Gastrocnemius medialis (tissue), 4 donors: Measurements from ENCODE around the gene CORO6. TPM values are rescaled to one million over a fixed set of nuclear protein-coding genes. Genes with fewer than 3 reads are reported as not detected.
A peak's percentile ranks its signal among the peaks of the same experiment; 100 is the strongest.

ENCODE experiments used
- ATAC-seq, 2 donors: fragments of 150-250 bp; one replicate each; pipeline ENCODE4 v1.9.1; 2016
- DNase-seq, 2 donors: peaks; one replicate each; pipeline ENCODE4 v3.0.0-alpha.2; 2019
- H3K27ac ChIP-seq, 4 donors: fragments of 200-600 bp; sonication (generic); 1 replicate in 1 of 4; 2 replicates in 3 of 4; pipeline ENCODE4 v1.5.1; 2016 to 2018; ENCODE audit warnings: mild to moderate bottlenecking in 2 of 4, moderate library complexity in 1 of 4
- H3K27me3 ChIP-seq, 3 donors: fragments of 200-600 bp; sonication (generic) in 2 of 3; 1 replicate in 1 of 3; 2 replicates in 2 of 3; pipeline versions ENCODE4 v1.5.1 to v1.6.0; 2016 to 2019; ENCODE audit warnings: mild to moderate bottlenecking in 1 of 3, moderate library complexity in 1 of 3
- H3K36me3 ChIP-seq, 2 donors: fragments of 200-600 bp; sonication (generic) in 1 of 2; one replicate each; pipeline ENCODE4 v1.5.1; 2017 to 2018
- H3K4me1 ChIP-seq, 2 donors: fragments of 200-600 bp; sonication (generic) in 1 of 2; one replicate each; pipeline ENCODE4 v1.5.1; 2016 to 2017; ENCODE audit warnings: mild to moderate bottlenecking in 2 of 2
- H3K4me3 ChIP-seq, 4 donors: fragments of 200-600 bp; sonication (generic) in 3 of 4; 1 replicate in 1 of 4; 2 replicates in 3 of 4; pipeline ENCODE4 v1.5.1; 2016 to 2019; ENCODE audit warnings: mild to moderate bottlenecking in 2 of 4
- H3K9me3 ChIP-seq, 3 donors: fragments of 200-600 bp; sonication (generic) in 2 of 3; 1 replicate in 1 of 3; 2 replicates in 2 of 3; pipeline ENCODE4 v1.5.1; 2016 to 2019
- CTCF ChIP-seq, 5 experiments: fragments of 450-650 bp in 3 of 5; fragments of 200-600 bp in 2 of 5; sonication (generic) in 2 of 5; IDR thresholded peaks in 4 of 5; conservative IDR thresholded peaks in 1 of 5; 1 replicate in 4 of 5; 2 replicates in 1 of 5; pipeline ENCODE4 v1.5.1; 2016 to 2019; ENCODE audit warnings: antibody characterized with exemption in 5 of 5, mild to moderate bottlenecking in 3 of 5, moderate library complexity in 3 of 5
- POLR2A ChIP-seq, 2 donors: fragments of 450-650 bp; IDR thresholded peaks; one replicate each; pipeline ENCODE4 v1.6.1; 2017; ENCODE audit warnings: antibody characterized with exemption in 2 of 2, mild to moderate bottlenecking in 2 of 2, moderate library complexity in 2 of 2
- in situ Hi-C, 4 donors: fragments of 200-750 bp; cut with MboI; loops; one replicate each; pipeline versions ENCODE4 v1.15.0 to v1.8.0; 2017; ENCODE audit warnings: low sequenced_read_pairs in 4 of 4
- intact Hi-C: fragments of 100-400 bp; cut with DNase I; formaldehyde crosslinking; loops from one replicate; pipeline ENCODE4 v1.15.1; 2023; ENCODE audit warnings: low total_unique reads
- total RNA-seq, 4 donors: library from RNA; depleted of rRNA; stranded (reverse); fragments of >200 nt; gene quantifications; one replicate each; pipeline versions ENCODE4 v1.1.0 to v1.2.3, GENCODE V29; 2016

Gene CORO6
- total RNA-seq, 4 donors from 2014 or later = 409 to 694 (median 563) TPM

GRCh38 chr17:29610395-29610794 lies 12.3 kb downstream of the CORO6 start:
- H3K36me3 ChIP-seq = no peaks in the 10 kb centered on the region
- TF ChIP-seq POLR2A (IDR thresholded peaks at IDR 0.05) = no peak
- no peak for TF ChIP-seq CTCF (IDR thresholded peaks at IDR 0.05 in 4 of 5, conservative IDR thresholded peaks at IDR 0.05 in 1 of 5)
- H3K4me1 ChIP-seq = peaks cover 20 to 26% of the 10 kb centered on the region in 2 donors
- DNase-seq (no peak), ATAC-seq (no peak)
- H3K4me3 ChIP-seq = no peak overlapping the region
- H3K27me3 ChIP-seq = no peaks in the 10 kb centered on the region
- H3K27ac ChIP-seq = no peak overlapping the region
- intact Hi-C loops (no loop called here), in situ Hi-C loops (loop anchor here in 3 of 4 donors (25.0 kb wide), 2 partner anchors 302 to 327 kb away; partner anchors contain the start of genes EFCAB5 (in 2 of the 3) and SSH2 (in 2 of the 3))
- no peaks in the 10 kb centered on the region for H3K9me3 ChIP-seq

- no peaks in the 10 kb centered on the region for H3K9me3 ChIP-seq
- peaks cover 9 to 12% of the 10 kb centered on the region in 2 donors for H3K4me1 ChIP-seq
- H3K27ac ChIP-seq = peak overlapping the region in 2 of 4 donors; percentile 18 to 43
- H3K4me3 ChIP-seq = no peak overlapping the region
- no peaks in the 10 kb centered on the region for H3K36me3 ChIP-seq
- DNase-seq (peak; percentile 2 to 63), ATAC-seq (peak in 1 of 2 donors; percentile 17)
- no peaks in the 10 kb centered on the region for H3K27me3 ChIP-seq
- intact Hi-C loops = no loop called here
- in situ Hi-C loops = loop anchor here in 3 of 4 donors (25.0 kb wide), 2 partner anchors 303 to 328 kb away; partner anchors contain the start of genes EFCAB5 (in 2 of the 3) and SSH2 (in 2 of the 3)
- TF ChIP-seq CTCF (IDR thresholded peaks at IDR 0.05 in 4 of 5, conservative IDR thresholded peaks at IDR 0.05 in 1 of 5) (no peak), POLR2A (IDR thresholded peaks at IDR 0.05) (no peak)
These were observed 13.7 kb downstream of the CORO6 start for GRCh38 chr17:29608986-29609385.

- Histone ChIP-seq H3K4me3 (no peak overlapping the region), H3K27ac (no peak overlapping the region), H3K9me3 (no peaks in the 10 kb centered on the region), H3K4me1 (peaks cover 0 to 2% of the 10 kb centered on the region in 2 donors), H3K36me3 (no peaks in the 10 kb centered on the region), H3K27me3 (no peaks in the 10 kb centered on the region)
- in situ Hi-C loops (loop anchor here in 3 of 4 donors (25.0 kb wide), 2 partner anchors 305 to 330 kb away; partner anchors contain the start of genes EFCAB5 (in 2 of the 3) and SSH2 (in 2 of the 3)), intact Hi-C loops (no loop called here)
- ATAC-seq = no peak
- no peak for DNase-seq
- TF ChIP-seq POLR2A (IDR thresholded peaks at IDR 0.05) (no peak), CTCF (IDR thresholded peaks at IDR 0.05 in 4 of 5, conservative IDR thresholded peaks at IDR 0.05 in 1 of 5) (no peak)
These were observed 15.0 kb downstream of the CORO6 start for GRCh38 chr17:29607557-29608195.

- DNase-seq = no peak
- intact Hi-C loops (no loop called here), in situ Hi-C loops (loop anchor here in 3 of 4 donors (25.0 kb wide), 2 partner anchors 309 to 334 kb away; partner anchors contain the start of genes EFCAB5 (in 2 of the 3) and SSH2 (in 2 of the 3))
- Histone ChIP-seq H3K27ac (no peak overlapping the region), H3K27me3 (no peaks in the 10 kb centered on the region), H3K36me3 (no peaks in the 10 kb centered on the region), H3K4me1 (no peaks in the 10 kb centered on the region), H3K9me3 (no peaks in the 10 kb centered on the region), H3K4me3 (no peak overlapping the region)
- ATAC-seq = no peak
- no peak for TF ChIP-seq CTCF (IDR thresholded peaks at IDR 0.05 in 4 of 5, conservative IDR thresholded peaks at IDR 0.05 in 1 of 5)
- TF ChIP-seq POLR2A (IDR thresholded peaks at IDR 0.05) = no peak
These were observed 19.5 kb downstream of the CORO6 start for GRCh38 chr17:29603109-29603674.
